HCT116 (cell line): ENCODE data around the gene HEXB.
A peak's percentile ranks its signal among the peaks of the same experiment; 100 is the strongest.

ENCODE experiments used
- CEBPB ChIP-seq: IDR thresholded peaks from 2 replicates; pipeline ENCODE4 v1.6.1; 2012; ENCODE audit warnings: low read depth
- CTCF ChIP-seq, 3 experiments: fragments of 200-600 bp in 1 of 3; sonication (generic) in 1 of 3; IDR thresholded peaks in 2 of 3; conservative IDR thresholded peaks in 1 of 3; 2 replicates each; pipeline ENCODE4 v1.5.1; 2012 to 2017; ENCODE audit warnings: low read depth in 2 of 3, low read length in 2 of 3, antibody characterized with exemption in 1 of 3, borderline replicate concordance in 1 of 3, control low read depth in 1 of 3, mild to moderate bottlenecking in 1 of 3, mixed read lengths in 1 of 3, mixed run types in 1 of 3, moderate library complexity in 1 of 3; ENCODE audit not compliant: insufficient read depth in 1 of 3
- EGR1 ChIP-seq: IDR thresholded peaks from 2 replicates; pipeline ENCODE4 v1.6.1; 2012; ENCODE audit warnings: low read depth
- ELF1 ChIP-seq: IDR thresholded peaks from 2 replicates; pipeline ENCODE4 v1.6.1; 2012; ENCODE audit warnings: low read depth, borderline replicate concordance
- EZH2 ChIP-seq: fragments of 200-600 bp; sonication (generic); IDR thresholded peaks from 2 replicates; pipeline ENCODE4 v1.6.1; 2017; ENCODE audit warnings: antibody characterized with exemption, mixed run types
- JUND ChIP-seq: IDR thresholded peaks from 2 replicates; pipeline ENCODE4 v1.6.1; 2012
- POLR2A ChIP-seq: IDR thresholded peaks from 2 replicates; pipeline ENCODE4 v1.7.0; 2011; ENCODE audit warnings: borderline replicate concordance; ENCODE audit not compliant: insufficient read depth, insufficient read length; ENCODE audit errors: extremely low read depth
- RAD21 ChIP-seq: IDR thresholded peaks from 2 replicates; pipeline ENCODE4 v1.6.1; 2012; ENCODE audit warnings: low read depth, mild to moderate bottlenecking
- REST ChIP-seq: IDR thresholded peaks from 2 replicates; pipeline ENCODE4 v1.6.1; 2012; ENCODE audit warnings: low read depth
- SIN3A ChIP-seq: IDR thresholded peaks from 2 replicates; pipeline ENCODE4 v1.6.1; 2012; ENCODE audit warnings: low read depth
- SP1 ChIP-seq: IDR thresholded peaks from 2 replicates; pipeline ENCODE4 v1.6.1; 2012; ENCODE audit warnings: low read depth
- YY1 ChIP-seq: IDR thresholded peaks from 2 replicates; pipeline ENCODE4 v1.6.1; 2011; ENCODE audit warnings: low read length, low read depth, moderate library complexity, mild to moderate bottlenecking; ENCODE audit not compliant: insufficient replicate concordance; ENCODE audit errors: extremely low read depth
- ZNF274 ChIP-seq: fragments of 200-500 bp; sonication (Bioruptor generic); IDR thresholded peaks from 2 replicates; pipeline ENCODE4 v1.6.1; 2014; ENCODE audit warnings: mild to moderate bottlenecking, low read depth, low read length, inconsistent platforms

- TF ChIP-seq ELF1, result no peak
- TF ChIP-seq POLR2A, result no peak
- TF ChIP-seq CTCF (IDR thresholded peaks at IDR 0.05 in 2 of 3, conservative IDR thresholded peaks at IDR 0.05 in 1 of 3; ENCODE audit: borderline replicate concordance in 1 of 3, insufficient read depth in 1 of 3, low read depth in 2 of 3, low read length in 2 of 3), result no peak
- TF ChIP-seq EZH2, result no peak
- TF ChIP-seq YY1, result no peak
- TF ChIP-seq SP1, result no peak
- no peak for TF ChIP-seq SIN3A
- no peak; the same call in 1 of the 2 replicates for TF ChIP-seq EGR1
- TF ChIP-seq RAD21, result no peak
- TF ChIP-seq REST, result no peak
- TF ChIP-seq ZNF274, result no peak
- TF ChIP-seq CEBPB, result no peak
- peak; percentile 50; the same call in 1 of the 2 replicates for TF ChIP-seq JUND
Observed at GRCh38 chr5:74684900-74685851, at the start of gene HEXB.
